Measurements from ENCODE around the gene GABBR1.

DNA sequence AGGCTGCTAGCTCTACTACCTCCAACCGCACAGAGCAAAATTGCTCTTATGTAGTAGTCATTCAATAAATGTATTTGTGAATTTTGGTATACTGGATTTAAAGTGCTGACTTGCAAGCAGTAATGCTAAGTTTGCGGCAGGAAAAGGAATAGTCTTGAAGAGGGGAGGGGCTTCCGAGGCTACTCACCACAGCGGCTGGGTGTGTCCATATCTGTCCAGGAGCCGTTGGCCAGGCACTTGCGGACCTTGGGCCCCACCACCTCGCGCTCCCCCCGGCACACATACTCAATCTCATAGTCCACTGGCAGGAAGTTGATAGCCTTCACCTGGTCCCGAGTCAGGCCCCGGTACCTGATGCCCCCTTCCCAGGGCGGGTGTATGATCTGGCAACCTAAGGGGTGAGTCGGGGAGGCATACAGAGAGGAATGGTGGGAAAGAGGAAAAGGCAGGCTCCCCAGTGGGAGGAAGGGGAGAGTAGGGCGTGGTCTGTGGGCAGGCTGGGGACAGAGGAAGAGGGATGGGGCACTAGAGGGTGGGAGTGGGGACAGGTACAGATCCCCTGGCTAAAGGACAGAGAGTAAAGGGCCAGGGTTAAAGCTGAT, 1.7 kb downstream of the GABBR1 start:
- no peak for TF ChIP-seq POLR2A (IDR thresholded peaks at IDR 0.05; ENCODE audit: low read depth)
- no peak for TF ChIP-seq EP300 (IDR thresholded peaks at IDR 0.05)
- TF ChIP-seq CTCF (IDR thresholded peaks at IDR 0.05): no peak

All from esophagus muscularis mucosa (tissue), 4 donors.